SK-N-MC (cell line): ENCODE results near the gene KCNMA1.

ENCODE experiments used
- DNase-seq: peaks from one replicate; pipeline ENCODE4 v3.0.0-alpha.2; 2011; ENCODE audit warnings: low read depth, low spot score
- H3K27ac ChIP-seq: fragments of 200-600 bp; sonication (generic); 2 replicates; pipeline ENCODE4 v1.5.1; 2016; ENCODE audit warnings: mixed run types
- H3K36me3 ChIP-seq: fragments of 200-600 bp; sonication (generic); 2 replicates; pipeline ENCODE4 v1.6.1; 2017; ENCODE audit warnings: antibody characterized with exemption, low read length, mixed read lengths; ENCODE audit not compliant: insufficient read depth
- H3K4me3 ChIP-seq: fragments of 200-600 bp; sonication (generic); 2 replicates; pipeline ENCODE4 v1.5.1; 2016
- H3K9ac ChIP-seq: fragments of 200-600 bp; sonication (generic); 2 replicates; pipeline ENCODE4 v1.8.0; 2017; ENCODE audit warnings: mixed run types, mixed read lengths; ENCODE audit not compliant: insufficient read length
- H3K9me3 ChIP-seq: fragments of 200-600 bp; sonication (generic); 2 replicates; pipeline ENCODE4 v1.6.1; 2017; ENCODE audit warnings: low read depth, mild to moderate bottlenecking, antibody characterized with exemption, low read length, moderate library complexity, mixed read lengths
- EZH2 ChIP-seq: fragments of 200-600 bp; sonication (generic); IDR thresholded peaks from one replicate; pipeline ENCODE4 v1.6.1; 2017; ENCODE audit warnings: antibody characterized with exemption
- FOXP2 ChIP-seq: optimal IDR thresholded peaks from 2 replicates; pipeline ENCODE3; 2011; ENCODE audit warnings: mild to moderate bottlenecking, moderate library complexity; ENCODE audit not compliant: insufficient read depth; ENCODE audit errors: extremely low read length, control extremely low read depth
- POLR2AphosphoS5 ChIP-seq: IDR thresholded peaks from 2 replicates; pipeline ENCODE4 v1.6.1; 2012; ENCODE audit warnings: mild to moderate bottlenecking, low read depth, low read length, borderline replicate concordance

KCNMA1 gene

DNA sequence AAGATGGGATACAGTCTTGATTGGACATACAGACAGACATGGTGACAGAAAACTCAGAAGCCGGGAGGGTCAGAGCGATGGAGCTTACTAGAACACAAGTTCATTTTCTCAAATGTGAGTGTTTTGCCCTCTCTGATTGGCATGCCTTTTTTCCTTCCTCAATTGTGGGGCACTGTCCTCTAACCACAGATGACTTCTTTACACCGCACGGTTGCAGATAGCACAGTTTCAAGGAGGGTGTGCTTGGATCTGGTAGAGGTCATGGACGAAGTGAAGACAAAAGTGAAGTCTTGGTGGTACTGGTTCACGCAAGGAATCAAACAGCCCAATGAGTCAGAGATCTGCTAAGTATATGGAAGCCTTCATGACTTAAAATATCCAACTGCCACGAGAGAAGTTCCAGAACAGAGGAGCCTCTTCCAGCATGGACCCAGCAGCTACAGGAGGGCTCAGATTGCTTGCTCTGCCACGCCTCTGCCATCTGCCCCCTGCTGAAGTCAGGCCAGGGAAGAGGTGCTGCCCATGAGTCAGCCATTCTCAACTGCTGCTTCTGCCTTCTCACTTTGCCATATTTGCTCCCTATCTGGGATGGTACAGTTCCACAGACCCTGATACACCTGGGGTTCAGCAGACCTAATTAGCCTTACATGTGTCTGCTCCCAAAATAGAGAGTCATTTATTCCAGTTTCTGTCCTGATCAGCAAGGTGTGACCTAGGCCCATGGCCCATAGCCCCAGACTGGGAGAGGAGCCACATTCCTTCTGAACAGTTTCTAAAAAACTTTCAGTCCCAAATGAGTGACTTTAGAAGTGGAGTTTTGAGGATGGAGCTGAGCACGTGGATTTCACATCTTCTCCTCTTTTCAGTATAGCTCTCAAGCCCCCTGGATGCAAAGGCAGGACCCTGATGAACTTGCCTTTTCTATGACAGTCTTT lies 413.8 kb downstream of the KCNMA1 start:
- DNase-seq = no peak
- Histone ChIP-seq H3K4me3 (no peak overlapping the region), H3K9ac (no peak overlapping the region), H3K9me3 (no peaks in the 10 kb centered on the region), H3K27ac (no peak overlapping the region), H3K36me3 (no peaks in the 10 kb centered on the region)
- TF ChIP-seq FOXP2 (no peak), EZH2 (no peak), POLR2AphosphoS5 (no peak)

DNA sequence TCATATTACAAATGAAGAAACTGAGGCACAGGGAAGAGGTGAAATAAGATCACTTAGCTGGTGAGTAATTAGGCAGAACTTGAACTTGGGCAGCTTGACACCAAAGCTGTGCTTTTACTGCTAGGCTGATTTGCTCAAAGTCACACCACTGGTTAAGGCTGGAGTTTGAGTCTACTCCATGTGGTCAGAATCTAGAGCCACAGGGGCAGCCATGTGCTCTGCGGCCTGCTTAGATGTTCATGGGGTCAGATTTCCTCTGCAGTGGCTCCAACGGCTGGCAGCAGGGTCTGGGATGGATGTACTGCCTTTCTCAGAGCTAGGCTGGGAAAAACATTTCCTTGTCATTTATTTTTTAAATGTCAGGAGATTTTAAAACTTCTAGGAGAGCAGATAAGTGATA lies 417.5 kb downstream of the KCNMA1 start:
- Histone ChIP-seq H3K9me3 (no peaks in the 10 kb centered on the region), H3K36me3 (no peaks in the 10 kb centered on the region), H3K9ac (no peak overlapping the region), H3K4me3 (no peak overlapping the region), H3K27ac (no peak overlapping the region)
- DNase-seq = no peak
- no peak for TF ChIP-seq POLR2AphosphoS5
- TF ChIP-seq FOXP2 = no peak
- no peak for TF ChIP-seq EZH2

- TF ChIP-seq EZH2 = no peak
- no peak for TF ChIP-seq POLR2AphosphoS5
- no peak for TF ChIP-seq FOXP2
- no peak for DNase-seq
Observed at GRCh38 chr10:77219046-77219445, 418.6 kb downstream of the KCNMA1 start.

GRCh38 chr10:77214799-77215198 lies 422.8 kb downstream of the KCNMA1 start:
- no peak for DNase-seq
- Histone ChIP-seq H3K27ac (no peak overlapping the region), H3K9ac (no peak overlapping the region), H3K4me3 (no peak overlapping the region), H3K9me3 (no peaks in the 10 kb centered on the region), H3K36me3 (no peaks in the 10 kb centered on the region)
- no peak for TF ChIP-seq EZH2
- no peak for TF ChIP-seq FOXP2
- TF ChIP-seq POLR2AphosphoS5 = no peak

More at GRCh38 chr10:77219046-77219445, 418.6 kb downstream of the KCNMA1 start:
- Histone ChIP-seq H3K4me3 (no peak overlapping the region), H3K27ac (no peak overlapping the region), H3K36me3 (no peaks in the 10 kb centered on the region), H3K9me3 (no peaks in the 10 kb centered on the region), H3K9ac (no peak overlapping the region)

DNA sequence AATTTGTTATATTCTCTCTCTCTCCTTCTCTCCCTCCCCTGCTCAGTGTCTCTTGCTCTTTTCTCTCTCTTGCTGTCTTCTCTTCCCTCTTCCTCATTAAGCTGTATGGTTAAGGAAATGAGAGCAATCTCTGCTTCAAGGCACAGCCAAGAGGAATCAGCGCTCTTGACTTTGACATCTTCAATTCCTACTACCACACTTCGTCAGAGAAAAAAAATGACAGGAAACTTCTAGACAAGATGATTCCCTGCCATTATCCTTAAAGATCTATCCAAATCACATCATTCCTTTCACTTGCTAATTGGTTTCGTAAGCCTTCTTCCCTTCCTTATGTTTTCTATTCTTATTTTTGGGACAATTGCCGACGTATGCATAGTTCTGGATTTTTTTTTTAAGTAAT lies 425.0 kb downstream of the KCNMA1 start:
- H3K36me3 ChIP-seq = no peaks in the 10 kb centered on the region
- TF ChIP-seq POLR2AphosphoS5 = no peak
- TF ChIP-seq FOXP2 = no peak
- TF ChIP-seq EZH2 = no peak
- H3K9ac ChIP-seq = no peak overlapping the region
- no peak overlapping the region for H3K27ac ChIP-seq
- H3K9me3 ChIP-seq = no peaks in the 10 kb centered on the region
- DNase-seq = no peak
- H3K4me3 ChIP-seq = no peak overlapping the region

DNA sequence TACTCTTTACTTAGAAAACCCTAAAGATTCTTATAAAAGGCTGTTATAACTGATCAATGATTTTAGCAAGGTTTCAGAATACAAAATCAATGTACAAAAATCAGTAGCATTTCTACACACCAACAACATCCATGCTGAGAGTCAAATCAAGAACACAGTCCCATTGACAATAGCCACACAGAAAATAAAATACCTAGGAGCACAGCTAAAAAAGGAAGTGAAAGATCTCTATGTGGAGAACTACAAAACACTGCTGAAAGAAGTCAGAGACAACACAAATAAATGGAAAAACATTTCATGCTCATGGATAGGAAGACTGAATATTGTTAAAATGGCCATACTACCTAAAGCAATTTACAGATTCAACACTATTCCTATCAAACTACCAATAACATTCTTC lies 427.0 kb downstream of the KCNMA1 start:
- Histone ChIP-seq H3K27ac (no peak overlapping the region), H3K36me3 (no peaks in the 10 kb centered on the region), H3K9me3 (no peaks in the 10 kb centered on the region), H3K9ac (no peak overlapping the region), H3K4me3 (no peak overlapping the region)
- TF ChIP-seq POLR2AphosphoS5 (no peak), FOXP2 (no peak), EZH2 (no peak)
- no peak for DNase-seq

DNA sequence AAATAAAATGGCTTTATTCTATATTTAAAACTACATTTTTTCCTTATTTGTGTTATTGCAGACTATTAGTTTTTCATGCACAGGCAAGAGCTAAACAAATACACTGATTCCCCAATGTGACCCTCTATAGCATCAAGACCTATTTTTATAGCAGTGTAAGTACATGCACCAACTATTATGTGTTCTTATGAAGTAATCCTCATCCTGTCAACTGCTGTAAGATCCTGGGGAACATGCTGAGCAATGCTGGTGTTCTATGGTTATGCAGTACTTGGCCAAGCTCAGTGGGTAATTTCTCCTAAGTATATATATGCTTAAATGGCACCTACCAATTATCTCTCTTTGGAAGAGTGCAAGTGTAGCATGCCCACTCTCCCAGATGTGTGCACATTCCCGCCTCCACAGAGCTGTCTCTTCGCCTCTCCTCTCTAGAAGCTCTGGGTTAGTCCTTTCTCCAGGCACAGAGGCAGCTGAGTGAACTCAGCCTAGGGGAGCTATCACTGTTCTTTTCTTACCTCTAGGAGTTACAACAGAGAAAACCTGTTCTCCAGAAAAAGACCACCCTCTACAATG lies 428.8 kb downstream of the KCNMA1 start:
- Histone ChIP-seq H3K9me3 (no peaks in the 10 kb centered on the region), H3K36me3 (no peaks in the 10 kb centered on the region), H3K27ac (no peak overlapping the region), H3K9ac (no peak overlapping the region), H3K4me3 (no peak overlapping the region)
- TF ChIP-seq POLR2AphosphoS5 = no peak
- no peak for TF ChIP-seq FOXP2
- no peak for TF ChIP-seq EZH2
- DNase-seq = no peak

GRCh38 chr10:77207828-77208185 lies 429.8 kb downstream of the KCNMA1 start:
- Histone ChIP-seq H3K9me3 (no peaks in the 10 kb centered on the region), H3K9ac (no peak overlapping the region), H3K36me3 (no peaks in the 10 kb centered on the region), H3K4me3 (no peak overlapping the region), H3K27ac (no peak overlapping the region)
- no peak for TF ChIP-seq FOXP2
- TF ChIP-seq POLR2AphosphoS5 = no peak
- no peak for TF ChIP-seq EZH2
- no peak for DNase-seq
